CD4-positive, alpha-beta T cell treated with Interleukin-17A for 1 hour (primary cell): ENCODE data around the gene TMPRSS11D.

Experiments used
- DNase-seq: peaks from one replicate; pipeline ENCODE4 v3.0.0-alpha.2; 2020

TMPRSS11D gene

DNA sequence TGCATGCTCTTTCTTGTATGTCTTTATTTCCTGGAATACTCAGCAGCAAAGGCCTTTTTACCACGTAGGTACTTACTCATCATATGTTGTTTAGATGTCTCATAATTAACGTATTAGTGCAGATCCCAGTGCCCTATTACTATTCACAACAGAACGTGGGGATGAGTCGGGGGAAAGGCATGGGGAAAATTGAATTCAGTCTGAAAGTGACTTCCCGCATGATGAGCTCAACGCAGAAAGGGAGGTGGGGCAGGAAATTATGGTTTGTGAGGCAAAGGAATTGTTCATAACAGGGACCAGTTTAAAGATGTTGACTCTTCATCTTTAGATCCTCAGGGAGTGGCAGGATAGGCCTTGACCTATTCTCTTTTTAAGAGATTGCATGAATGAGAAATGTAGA is 2.0 kb upstream of the TMPRSS11D start:
- DNase-seq: no peak

DNA sequence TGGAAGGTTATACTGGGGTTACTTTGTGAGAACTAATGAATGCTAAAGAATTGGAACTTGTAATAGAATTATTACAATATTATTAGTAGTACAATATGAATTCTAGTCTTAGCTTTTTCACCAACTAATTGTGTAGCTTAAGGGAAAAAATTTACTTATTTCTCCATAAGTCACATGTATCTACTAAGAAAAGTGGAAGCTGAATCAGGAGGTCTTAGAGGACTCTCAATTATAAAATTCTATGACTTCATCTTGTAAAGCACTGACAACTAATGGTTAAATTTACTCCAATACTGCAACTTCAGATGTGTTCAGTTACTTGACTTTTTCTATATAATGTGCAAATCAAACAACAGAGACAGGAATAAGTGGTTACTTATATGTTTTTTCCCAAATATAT is 899 bp upstream of the TMPRSS11D start:
- no peak for DNase-seq

DNA sequence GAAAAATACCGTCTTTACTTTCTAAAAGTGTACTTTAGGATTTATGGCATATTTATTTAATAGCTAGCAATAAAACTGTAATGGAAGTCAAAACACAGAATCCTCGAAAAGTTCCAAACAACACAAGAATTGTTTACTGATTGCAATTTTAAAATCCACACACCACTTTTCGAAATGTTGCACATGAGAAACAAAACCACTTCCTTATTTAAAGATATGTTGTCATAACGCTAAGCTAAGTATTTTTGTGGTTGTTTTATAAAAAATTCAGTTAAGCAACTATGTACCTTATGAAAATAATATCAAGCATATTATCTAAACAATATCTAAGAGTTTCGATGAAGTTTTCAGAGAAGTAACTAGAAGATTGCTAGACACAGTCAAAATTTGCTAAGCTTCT is 344 bp downstream of the TMPRSS11D start:
- no peak for DNase-seq

DNA sequence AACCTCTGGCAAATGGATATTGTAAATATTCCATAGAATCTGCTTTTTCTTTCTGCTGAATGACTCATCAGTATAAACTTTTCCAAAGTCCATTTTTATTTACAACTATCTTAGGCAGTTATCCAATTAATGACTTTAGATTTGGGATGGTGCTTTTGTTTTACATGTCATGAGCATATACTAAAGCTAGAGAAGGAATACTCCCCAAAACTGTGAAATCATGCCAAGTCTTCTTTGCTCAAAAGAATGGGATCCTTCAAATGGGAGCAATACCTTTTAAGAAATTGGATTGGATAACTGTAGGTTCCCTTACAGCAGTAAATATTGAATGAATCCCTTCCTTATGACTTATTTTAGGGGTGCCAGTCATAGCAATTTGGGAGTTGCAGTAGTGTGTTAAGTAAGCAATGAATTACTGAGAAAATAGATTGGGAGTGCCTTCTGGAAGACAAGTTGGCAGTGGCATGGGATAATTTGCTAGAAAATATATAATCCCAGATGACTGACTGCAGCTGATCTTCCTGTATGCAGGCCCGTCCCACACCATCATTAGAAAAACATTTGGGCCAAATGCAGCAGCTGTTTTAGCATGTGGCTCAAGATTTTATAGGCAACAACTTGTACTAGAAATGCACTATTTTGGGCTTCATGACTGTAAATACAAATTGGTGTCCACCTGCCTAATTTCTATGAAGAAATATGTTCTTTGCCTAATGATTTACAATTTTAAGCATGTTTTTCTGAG is 2.8 kb downstream of the TMPRSS11D start:
- DNase-seq: no peak

DNA sequence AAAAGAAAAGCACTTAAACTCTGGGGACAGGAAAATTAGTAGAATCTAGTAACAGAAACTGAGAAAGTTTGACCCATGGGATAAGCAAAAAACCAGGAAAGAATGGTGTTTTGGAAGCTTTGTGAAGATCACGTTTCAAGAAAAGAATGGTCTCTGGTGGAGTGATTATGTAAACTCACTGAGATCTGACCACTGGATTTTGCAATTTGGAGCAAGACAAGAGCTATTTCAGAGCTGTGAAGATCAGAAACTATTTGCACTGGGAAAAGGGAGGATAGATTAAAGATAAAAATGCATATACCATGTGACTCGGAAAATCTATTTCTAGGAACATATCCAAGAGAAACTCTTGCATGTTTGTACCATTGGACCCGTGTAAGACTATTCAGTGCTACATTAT is 4.3 kb downstream of the TMPRSS11D start:
- no peak for DNase-seq

DNA sequence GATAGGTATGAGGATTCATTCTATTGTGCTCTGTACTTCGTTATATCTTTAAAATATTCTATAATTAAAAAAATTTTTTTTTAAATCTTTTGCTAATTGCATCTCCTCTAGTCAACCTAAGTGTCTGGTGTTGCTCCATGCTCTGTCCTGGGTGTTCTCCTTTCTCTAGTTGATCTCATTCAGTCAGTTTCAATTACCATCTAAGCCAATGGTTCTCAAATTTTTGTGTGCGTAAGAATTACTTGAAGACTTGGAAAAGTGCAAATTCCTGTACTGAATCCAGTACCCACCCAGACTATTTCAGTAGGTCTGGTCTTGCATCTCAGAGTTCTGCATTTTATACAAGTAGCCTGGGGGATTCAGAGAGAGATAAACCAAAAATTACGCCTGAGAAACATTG is 6.7 kb downstream of the TMPRSS11D start:
- DNase-seq: no peak

GRCh38 chr4:67874986-67875385 is 8.8 kb downstream of the TMPRSS11D start:
- no peak for DNase-seq

DNA sequence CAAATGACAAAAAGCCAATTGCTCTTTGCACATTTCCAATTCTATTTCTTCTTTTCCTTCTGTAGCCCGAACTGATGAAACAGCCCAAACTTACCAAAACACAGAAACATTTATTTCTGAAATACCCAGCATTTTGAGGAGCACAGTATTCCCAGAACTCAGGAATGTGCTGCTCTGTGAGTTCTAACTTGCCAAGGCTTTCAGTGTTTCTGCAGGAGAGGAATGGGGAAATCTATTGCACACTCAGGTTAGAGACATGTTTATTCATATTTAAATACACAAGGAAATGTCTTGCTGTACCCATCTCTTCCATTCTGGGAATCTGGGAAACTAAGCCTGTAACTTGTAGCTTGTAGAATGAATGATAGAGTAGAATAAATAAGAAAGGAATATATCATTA is 10.7 kb downstream of the TMPRSS11D start:
- DNase-seq: no peak

DNA sequence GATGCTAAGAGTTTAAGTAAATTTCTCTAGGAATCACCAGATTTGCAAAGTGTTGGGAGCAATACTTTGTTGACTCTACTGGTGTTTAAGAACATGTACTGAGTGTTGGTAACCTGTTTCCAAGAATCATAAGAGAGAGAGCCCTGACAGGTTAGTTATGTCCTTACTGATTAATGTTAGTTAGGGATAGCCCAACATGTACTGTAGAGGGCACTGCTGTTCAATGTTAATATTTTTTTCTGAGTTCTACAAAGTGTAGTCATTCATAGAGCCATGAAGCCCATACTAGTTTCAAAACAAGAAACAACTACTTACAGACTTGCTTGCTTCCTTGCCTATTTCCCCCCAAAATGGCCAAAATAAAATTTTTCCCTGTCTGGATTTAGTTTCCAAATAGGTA is 11.9 kb downstream of the TMPRSS11D start:
- DNase-seq: no peak

- DNase-seq: no peak
These were observed 14.1 kb downstream of the TMPRSS11D start for GRCh38 chr4:67869580-67870190.

DNA sequence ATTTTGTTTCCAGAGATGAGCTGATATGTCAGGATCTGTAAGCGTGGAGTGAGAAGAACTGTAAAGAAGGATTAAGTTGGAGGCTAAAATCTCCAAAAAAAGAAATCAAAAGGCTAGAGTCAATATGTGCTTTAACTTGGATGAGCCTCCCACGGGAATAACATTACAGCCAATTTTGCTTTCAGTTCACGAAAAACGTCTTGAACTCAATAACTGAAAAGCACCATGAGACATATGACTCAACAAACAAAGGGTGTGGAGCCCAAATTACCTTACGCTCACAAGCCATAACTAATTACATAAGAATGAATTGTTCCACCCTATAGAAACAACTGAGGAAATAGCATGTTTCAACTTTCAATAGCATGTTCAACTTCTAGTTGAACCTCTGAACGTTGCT is 22.3 kb downstream of the TMPRSS11D start:
- DNase-seq: no peak

DNA sequence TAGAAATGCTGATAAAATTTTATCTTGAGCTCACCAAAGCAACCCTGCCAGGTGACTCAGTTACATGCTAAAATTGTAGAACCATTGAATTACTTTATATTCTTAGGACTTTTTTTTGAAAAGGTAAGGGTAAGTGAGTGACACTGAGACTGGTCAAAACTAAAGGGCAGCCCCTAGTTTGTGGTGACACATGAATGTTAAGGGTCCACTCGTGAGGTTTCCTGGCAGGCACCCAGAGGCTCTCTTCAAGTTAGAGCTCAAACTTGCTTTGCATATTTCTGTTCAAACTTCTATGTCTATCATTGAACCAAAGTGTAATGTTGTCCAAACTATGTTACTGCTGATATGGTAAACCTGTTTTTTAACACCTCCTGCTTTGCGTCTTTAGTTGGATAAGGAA is 30.5 kb downstream of the TMPRSS11D start:
- DNase-seq: no peak

GRCh38 chr4:67820903-67821302 is 62.9 kb downstream of the TMPRSS11D start:
- DNase-seq: no peak

DNA sequence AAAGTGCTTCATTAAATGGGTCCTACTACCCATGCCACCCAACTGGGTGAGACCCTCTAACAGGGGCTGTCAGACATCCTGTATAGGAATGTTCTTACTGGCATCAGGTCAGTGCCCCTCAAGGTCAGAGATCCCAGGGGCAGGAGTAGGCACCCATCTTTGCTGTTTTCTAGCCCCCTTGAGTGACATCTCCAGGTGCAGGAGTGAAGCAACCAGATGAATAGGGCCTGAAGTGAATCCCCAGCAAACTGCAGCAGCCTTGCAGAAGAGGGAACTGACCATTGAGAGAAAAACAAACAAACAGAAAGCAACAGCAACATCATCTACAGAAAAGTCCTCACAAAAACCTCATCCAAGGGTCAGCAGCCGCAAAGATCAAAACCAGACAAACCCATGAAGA is 73.8 kb downstream of the TMPRSS11D start:
- no peak for DNase-seq

DNA sequence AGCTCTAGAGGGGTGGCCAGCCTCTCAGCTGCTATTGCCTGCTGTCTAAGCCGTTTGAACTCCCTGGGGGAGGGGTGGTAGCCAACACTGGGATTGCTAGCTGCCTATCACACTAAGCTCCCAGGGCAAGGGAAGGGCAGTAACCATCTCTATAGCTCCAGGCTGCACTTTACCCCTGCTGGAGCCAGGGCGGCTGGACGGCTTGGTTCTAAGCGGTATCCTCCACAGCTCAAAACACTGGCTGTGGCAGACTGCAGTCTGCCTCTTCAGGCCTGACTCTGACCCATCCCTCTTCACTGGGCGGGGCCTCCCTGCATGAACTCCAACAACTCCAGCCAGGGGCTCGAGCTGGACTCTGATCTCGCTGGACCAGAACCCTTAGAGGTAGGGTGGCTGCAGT is 74.3 kb downstream of the TMPRSS11D start:
- DNase-seq: no peak

GRCh38 chr4:67796810-67797209 is 87.0 kb downstream of the TMPRSS11D start:
- no peak for DNase-seq

DNA sequence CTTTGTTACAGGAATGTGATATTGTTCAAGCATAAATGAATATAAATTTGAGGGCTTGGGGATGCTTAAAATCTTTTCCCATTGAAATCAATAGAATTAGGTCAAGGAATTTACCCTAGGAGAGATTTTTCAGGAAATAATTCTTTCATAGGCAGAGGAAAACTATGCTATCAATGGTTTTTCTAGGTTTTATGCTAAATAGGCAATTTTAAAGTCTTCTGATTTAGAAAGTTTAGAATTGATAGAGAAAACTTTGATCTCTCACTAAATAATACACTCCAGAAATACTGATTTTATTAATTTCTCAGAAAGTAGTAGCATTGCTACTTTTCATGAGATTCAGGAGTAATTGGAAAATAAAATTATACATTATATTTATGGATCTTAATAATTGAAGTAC is 93.1 kb downstream of the TMPRSS11D start:
- DNase-seq: no peak

DNA sequence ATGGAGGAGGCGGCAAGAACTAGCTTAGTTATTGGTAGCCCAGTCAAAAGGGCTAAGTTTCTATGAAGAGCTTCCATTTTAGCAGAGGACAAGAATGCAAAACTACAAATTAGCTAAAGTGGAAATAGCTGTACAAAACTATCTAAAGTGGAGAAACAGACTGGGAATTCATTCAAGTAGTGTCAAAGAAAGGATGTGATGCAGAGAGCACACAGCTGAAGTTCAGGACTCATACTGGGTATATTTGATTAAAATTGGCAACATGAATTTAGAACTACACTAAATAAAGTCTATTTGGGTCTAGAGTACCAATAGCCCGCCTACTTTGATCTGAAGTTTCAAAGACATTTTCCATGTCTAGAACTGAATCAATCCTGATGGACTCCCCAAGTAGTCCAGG is 96.5 kb downstream of the TMPRSS11D start:
- DNase-seq: no peak

- DNase-seq: no peak
These were observed 98.3 kb downstream of the TMPRSS11D start for GRCh38 chr4:67785528-67785927.

DNA sequence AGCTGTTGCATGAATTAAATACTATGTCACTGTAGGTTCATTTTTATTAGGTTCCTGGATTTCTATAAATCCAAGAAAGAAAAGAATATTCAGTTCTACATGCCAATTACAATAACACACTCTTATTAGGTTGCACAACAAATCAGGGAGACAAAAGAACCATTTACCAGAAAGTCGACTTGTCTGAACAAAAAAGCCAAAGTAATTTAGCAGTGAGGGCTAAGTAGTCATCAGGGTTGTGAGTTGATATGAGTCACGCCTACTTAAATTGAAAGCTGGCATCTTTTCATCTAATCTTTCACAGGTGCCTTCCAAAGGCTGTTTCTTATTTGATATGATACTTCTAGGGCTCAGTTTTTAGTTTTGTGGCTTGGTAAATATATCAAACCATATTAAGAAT is 104.2 kb downstream of the TMPRSS11D start:
- no peak for DNase-seq

GRCh38 chr4:67776746-67777145 is 107.1 kb downstream of the TMPRSS11D start:
- DNase-seq: no peak
